Colonic mucosa (tissue), 4 donors: Measurements from ENCODE around the gene FUOM. TPM values are rescaled to one million over a fixed set of nuclear protein-coding genes. Genes with fewer than 3 reads are reported as not detected.

Experiments used
- DNase-seq: peaks from one replicate; pipeline ENCODE4 v3.0.0-alpha.2; 2020
- H3K27ac ChIP-seq: fragments of 200-600 bp; one replicate; pipeline ENCODE4 v1.8.0; 2021
- H3K27me3 ChIP-seq: fragments of 200-600 bp; one replicate; pipeline ENCODE4 v1.8.0; 2021
- H3K36me3 ChIP-seq: fragments of 200-600 bp; one replicate; pipeline ENCODE4 v1.8.0; 2021
- H3K4me1 ChIP-seq: fragments of 200-600 bp; one replicate; pipeline ENCODE4 v1.8.0; 2021; ENCODE audit warnings: mild to moderate bottlenecking
- H3K4me3 ChIP-seq: fragments of 200-600 bp; one replicate; pipeline ENCODE4 v1.8.0; 2021
- H3K9ac ChIP-seq, 2 donors: one replicate each; pipeline ENCODE4 v1.7.0; 2013; ENCODE audit warnings: control low read depth in 2 of 2, low read depth in 2 of 2, low read length in 2 of 2
- H3K9me3 ChIP-seq: fragments of 200-600 bp; one replicate; pipeline ENCODE4 v1.8.0; 2021
- intact Hi-C: fragments of 100-400 bp; cut with DNase I; formaldehyde crosslinking; loops from one replicate; pipeline ENCODE4 v1.14.1; 2022
- total RNA-seq, 2 donors: library from RNA; stranded (reverse); fragmentation: NEBNext Ultra II Directional in 1 of 2; extraction: Animal tissue kit (Norgen Biotek cat#: 25700) in 1 of 2; gene quantifications; one replicate each; pipeline ENCODE4 v1.2.1, GENCODE V29; 2021
- TF ChIP-seq, protein P1 (sequence below): fragments of 200-600 bp; IDR thresholded peaks from one replicate; pipeline ENCODE4 v1.8.0; 2022; ENCODE audit warnings: antibody characterized with exemption, mild to moderate bottlenecking
- donor health status: healthy.
- donor health status: DM: no; HTN: no; CAD: no.
- donor health status: DM: no; HTN: no; CAD: no.

Gene FUOM
- total RNA-seq, 2 donors from 2014 or later = 16.9 to 23.3 TPM

DNA sequence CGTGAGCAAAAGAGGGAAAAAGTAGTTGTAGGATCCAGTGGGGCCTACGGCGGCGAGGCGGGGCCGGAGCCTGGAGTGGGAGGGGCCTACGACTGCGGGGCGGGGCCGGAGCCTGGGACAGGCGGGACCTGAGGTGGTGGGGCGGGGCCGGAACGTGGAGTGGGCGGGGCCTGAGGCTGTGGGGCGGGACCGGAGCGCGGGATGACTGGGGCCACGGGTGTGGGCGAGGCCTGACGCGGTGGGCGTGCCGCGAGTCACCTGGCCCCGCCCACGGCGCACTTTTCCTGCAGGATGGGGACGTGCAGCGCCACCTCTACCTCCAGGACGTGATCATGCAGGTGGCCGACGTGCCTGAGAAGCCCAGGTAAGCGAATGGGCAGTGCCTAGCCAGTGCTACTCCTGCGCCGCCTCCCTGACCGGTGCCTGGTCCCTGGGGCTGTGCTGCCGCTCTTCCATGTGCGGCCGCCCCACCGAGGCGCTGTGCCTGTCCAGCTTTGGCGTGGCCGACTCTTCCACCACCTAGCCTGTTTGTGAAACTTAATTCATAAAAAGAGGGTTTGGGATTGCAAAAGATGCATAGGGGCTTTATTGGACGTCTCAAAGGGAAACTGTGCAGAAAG lies 48.6 kb downstream of the FUOM start:
- Histone ChIP-seq H3K4me1 (no peaks in the 10 kb centered on the region), H3K27me3 (no peaks in the 10 kb centered on the region), H3K9me3 (no peaks in the 10 kb centered on the region), H3K4me3 (peak overlapping the region; percentile 95), H3K36me3 (no peaks in the 10 kb centered on the region), H3K27ac (peak overlapping the region; percentile 97), H3K9ac (peak overlapping the region; percentile 90 to 96)
- TF ChIP-seq, protein P1, sequence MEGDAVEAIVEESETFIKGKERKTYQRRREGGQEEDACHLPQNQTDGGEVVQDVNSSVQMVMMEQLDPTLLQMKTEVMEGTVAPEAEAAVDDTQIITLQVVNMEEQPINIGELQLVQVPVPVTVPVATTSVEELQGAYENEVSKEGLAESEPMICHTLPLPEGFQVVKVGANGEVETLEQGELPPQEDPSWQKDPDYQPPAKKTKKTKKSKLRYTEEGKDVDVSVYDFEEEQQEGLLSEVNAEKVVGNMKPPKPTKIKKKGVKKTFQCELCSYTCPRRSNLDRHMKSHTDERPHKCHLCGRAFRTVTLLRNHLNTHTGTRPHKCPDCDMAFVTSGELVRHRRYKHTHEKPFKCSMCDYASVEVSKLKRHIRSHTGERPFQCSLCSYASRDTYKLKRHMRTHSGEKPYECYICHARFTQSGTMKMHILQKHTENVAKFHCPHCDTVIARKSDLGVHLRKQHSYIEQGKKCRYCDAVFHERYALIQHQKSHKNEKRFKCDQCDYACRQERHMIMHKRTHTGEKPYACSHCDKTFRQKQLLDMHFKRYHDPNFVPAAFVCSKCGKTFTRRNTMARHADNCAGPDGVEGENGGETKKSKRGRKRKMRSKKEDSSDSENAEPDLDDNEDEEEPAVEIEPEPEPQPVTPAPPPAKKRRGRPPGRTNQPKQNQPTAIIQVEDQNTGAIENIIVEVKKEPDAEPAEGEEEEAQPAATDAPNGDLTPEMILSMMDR = no peak
- DNase-seq = peak; percentile 98
- intact Hi-C loops = loop anchor here (5.0 kb wide), 1 partner anchor 47 kb away; no protein-coding TSS in a partner anchor

DNA sequence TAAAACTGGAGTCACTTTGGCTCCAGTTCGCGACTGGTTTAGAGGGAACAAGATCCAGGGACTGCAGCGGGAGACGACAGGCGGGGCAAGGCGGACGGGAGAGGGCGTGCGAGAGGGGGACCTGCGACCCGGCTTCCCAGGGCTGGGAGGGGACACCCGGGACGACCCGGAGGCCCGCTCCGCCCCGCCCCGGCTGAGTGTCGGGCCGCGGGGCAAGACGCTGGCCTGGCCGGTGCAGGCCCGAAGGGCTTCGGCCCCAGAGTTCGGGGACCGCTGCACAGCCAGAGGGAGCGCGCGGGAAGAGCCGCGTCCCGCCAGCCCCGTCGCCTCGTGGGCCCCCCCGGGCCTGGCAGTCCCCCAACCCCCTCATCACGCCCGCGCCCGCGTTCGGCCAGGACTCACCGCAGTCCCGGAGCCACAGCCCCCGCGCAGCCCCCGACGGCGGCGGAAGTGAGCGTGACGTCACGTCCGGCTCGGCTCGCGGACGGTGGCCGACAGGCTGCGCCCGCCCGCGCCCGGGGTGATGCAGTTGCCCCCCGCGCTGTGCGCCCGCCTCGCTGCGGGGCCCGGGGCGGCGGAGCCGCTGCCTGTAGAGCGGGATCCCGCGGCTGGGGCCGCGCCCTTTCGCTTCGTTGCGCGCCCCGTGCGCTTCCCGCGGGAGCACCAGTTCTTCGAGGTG lies 49.3 kb downstream of the FUOM start, which contains the start of the genes TUBGCP2 and ZNF511:
Gene TUBGCP2, minus strand, starts transcription at position 452 of the 679 bp plus-strand sequence. CDS start 5,931 bp downstream, outside the sequence.
Gene ZNF511, plus strand, starts transcription at position 494 of the 679 bp plus-strand sequence. Its CDS starts 30 bp downstream, at position 524.
- Histone ChIP-seq H3K36me3 (no peaks in the 10 kb centered on the region), H3K27me3 (no peaks in the 10 kb centered on the region), H3K27ac (peak within 1 kb of the TSS; percentile 97), H3K9me3 (no peaks in the 10 kb centered on the region), H3K4me1 (no peaks in the 10 kb centered on the region), H3K4me3 (peak within 1 kb of the TSS; percentile 95), H3K9ac (peak within 1 kb of the TSS; percentile 96 to 99)
- peak; percentile 85 for DNase-seq
- TF ChIP-seq, protein P1 = no peak
- intact Hi-C loops = loop anchor here (5.0 kb wide), 1 partner anchor 46 kb away; no protein-coding TSS in a partner anchor

DNA sequence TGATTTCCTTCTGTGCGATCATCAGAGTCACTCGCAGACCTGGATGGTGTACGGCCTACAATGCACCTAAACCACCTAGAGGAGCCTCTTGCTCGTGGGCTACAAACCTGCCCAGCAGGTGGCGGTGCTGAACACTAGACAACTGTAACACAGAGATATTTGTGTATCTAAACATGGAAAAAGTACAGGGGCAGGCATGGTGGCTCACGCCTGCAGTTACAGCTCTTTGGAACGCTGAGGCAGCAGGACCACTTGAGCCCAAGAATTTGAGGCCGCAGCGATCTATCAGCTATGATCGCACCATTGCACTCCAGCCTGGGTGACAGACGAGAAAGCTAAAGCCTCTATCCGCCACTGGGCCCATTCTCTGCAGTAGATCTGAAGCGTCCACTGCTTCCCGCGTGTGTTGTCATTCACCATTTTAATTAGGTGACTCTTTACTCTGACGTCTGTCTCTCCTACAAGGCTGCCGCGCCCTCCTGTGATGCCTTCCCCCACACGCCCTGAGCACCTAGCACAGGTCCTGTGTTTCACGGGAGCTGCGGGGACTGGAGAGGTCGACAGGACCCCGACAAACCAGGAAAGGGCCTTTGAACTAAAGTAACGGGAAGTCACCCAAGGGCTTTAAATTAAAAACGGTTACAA lies 49.9 kb downstream of the FUOM start:
- peak overlapping the region; percentile 95 for H3K4me3 ChIP-seq
- TF ChIP-seq, protein P1 = peak; percentile 51
- H3K9ac ChIP-seq = peak overlapping the region; percentile 96 to 99
- DNase-seq = peak; percentile 93
- no peaks in the 10 kb centered on the region for H3K27me3 ChIP-seq
- no peaks in the 10 kb centered on the region for H3K36me3 ChIP-seq
- no peaks in the 10 kb centered on the region for H3K9me3 ChIP-seq
- H3K27ac ChIP-seq = peak overlapping the region; percentile 97
- H3K4me1 ChIP-seq = no peaks in the 10 kb centered on the region
- intact Hi-C loops = loop anchor here (5.0 kb wide), 1 partner anchor 46 kb away; no protein-coding TSS in a partner anchor

DNA sequence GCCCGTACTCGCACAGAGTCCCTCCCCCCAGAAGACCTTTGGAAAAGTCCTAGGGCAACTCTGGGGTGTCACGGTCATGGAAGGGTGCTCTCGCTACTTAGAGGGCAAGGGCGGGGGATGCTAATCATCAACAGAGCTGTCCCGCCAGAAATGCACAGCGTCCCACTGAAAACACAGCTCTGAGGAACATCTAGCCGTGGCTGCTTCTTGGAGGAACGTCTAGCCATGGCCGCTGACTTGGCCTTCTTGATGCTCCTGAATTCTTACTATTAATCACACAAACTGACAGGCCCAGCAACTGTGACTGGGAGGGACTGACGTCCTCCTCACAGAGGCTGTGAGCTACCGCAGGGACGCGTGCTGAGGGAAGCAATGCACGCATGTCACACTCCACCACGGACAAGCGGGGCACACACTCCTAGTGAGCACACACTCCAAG lies 50.9 kb downstream of the FUOM start:
- intact Hi-C loops = loop anchor here (5.0 kb wide), 1 partner anchor 45 kb away; no protein-coding TSS in a partner anchor
- no peak overlapping the region for H3K4me3 ChIP-seq

More for the DNA sequence above, 50.9 kb downstream of the FUOM start:
- Histone ChIP-seq H3K27ac (no peak overlapping the region), H3K9me3 (no peaks in the 10 kb centered on the region), H3K9ac (peak overlapping the region in 1 of 2 donors; percentile 99), H3K36me3 (no peaks in the 10 kb centered on the region), H3K4me1 (no peaks in the 10 kb centered on the region), H3K27me3 (no peaks in the 10 kb centered on the region)
- DNase-seq = no peak
- TF ChIP-seq, protein P1 = no peak
